GM21526 (cell line): ENCODE results near the gene MALSU1.

Source experiments
- ATAC-seq: cut with Tn5 transposase; IDR thresholded peaks from one replicate; pipeline ENCODE4 v1.9.1; 2021; ENCODE audit warnings: moderate library complexity; ENCODE audit not compliant: unreplicated experiment, low FRiP score

The MALSU1 gene

DNA sequence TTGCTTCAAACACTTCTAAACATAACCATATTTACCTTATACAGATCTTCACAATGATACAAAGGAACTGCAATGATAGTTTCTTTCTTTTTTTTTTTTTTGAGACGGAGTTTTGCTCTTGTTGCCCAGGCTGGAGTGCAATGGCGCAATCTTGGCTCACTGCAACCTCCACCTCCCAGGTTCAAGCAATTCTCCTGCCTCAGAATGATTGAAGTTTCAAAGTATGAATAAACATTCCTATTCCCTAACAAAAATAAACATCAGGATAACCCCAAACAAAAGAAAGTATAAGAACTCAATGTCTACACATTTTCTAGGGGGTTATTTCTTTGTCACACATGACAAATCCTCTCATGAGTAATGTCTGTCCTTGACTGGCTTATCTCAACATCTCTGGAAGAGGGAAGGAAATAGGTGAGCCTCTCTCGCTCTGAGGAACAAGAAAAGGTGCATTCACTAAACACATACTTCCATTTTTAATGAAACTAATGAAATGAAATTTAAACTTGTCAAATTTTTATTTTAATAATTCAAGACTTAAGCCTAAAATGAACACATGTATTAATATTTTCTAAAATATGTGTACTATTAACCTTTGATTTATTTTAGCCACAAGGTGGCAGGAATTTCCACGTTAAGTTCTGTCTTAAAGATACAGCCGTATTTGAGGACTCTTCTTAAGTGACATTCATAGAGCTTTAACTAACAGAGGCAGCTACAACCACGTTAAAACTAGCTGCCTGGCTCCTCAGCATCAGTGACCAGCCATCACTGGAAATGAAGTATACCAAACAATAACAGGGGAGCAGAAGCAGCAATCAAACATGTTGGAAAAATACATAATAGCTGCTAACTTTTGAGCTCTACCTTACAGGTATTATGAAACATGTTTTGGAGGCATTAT is 58.3 kb downstream of the MALSU1 start:
- no peak for ATAC-seq

DNA sequence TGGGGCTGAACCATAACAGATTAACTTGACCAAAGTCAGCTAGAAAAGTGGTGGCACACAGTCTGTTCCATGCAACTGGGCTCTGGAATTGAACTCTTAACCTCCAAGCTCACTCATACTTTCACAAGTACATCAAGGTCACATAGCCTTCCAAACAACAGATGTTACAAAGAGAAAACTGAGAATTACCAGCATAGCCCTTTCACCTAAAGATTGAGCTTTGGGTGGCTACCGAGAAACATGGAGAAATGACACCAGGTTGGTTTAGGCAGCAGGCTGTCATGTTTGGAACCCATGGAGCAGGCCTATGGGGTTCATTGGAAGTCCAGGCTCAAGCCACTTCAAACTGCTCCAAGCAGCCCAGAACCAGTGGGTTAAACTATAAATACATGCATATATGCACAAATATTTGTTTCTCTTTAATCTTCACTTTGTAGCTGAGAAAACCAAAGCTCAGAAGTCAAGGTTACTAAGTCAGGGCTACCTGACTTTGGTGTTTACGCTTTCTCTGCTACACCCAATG is 59.1 kb downstream of the MALSU1 start:
- no peak for ATAC-seq
